ENCODE data around the gene NBR1.
"Not testable (repeated sequence)": the region's sequence is repeated elsewhere in the genome, so short reads cannot be mapped to it uniquely, and the experiment has no call there.

The NBR1 gene

DNA sequence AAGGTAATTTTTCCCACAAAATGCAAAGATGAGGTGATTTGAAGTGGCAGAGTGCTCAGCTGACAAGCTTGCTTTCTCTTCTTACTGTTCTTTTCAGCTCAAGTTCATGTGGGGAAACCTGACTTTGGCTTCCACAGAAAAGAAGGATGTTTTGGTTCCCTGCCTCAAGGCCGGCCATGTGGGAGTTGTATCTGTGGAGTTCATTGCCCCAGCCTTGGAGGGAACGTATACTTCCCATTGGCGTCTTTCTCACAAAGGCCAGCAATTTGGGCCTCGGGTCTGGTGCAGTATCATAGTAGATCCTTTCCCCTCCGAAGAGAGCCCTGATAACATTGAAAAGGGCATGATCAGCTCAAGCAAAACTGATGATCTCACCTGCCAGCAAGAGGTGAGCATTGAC is 22.2 kb downstream of the NBR1 start:
- H3K9ac ChIP-seq (ENCODE audit: low read length) = no peak overlapping the region
- H3K27me3 ChIP-seq (ENCODE audit: control insufficient read depth, insufficient read depth, low read length) = no peaks in the 10 kb centered on the region
- no peaks in the 10 kb centered on the region for H3K4me1 ChIP-seq (ENCODE audit: control insufficient read depth, insufficient read depth, low read length)
- H3K9me3 ChIP-seq (ENCODE audit: control insufficient read depth, insufficient read depth, low read depth, low read length) = no peaks in the 10 kb centered on the region
- H3K36me3 ChIP-seq (ENCODE audit: control insufficient read depth, insufficient read depth, low read length) = peaks cover 76% of the 10 kb centered on the region
- no peak overlapping the region for H3K4me3 ChIP-seq (ENCODE audit: low read depth, low read length)
- no peak overlapping the region for H3K27ac ChIP-seq (ENCODE audit: low read depth, low read length)

DNA sequence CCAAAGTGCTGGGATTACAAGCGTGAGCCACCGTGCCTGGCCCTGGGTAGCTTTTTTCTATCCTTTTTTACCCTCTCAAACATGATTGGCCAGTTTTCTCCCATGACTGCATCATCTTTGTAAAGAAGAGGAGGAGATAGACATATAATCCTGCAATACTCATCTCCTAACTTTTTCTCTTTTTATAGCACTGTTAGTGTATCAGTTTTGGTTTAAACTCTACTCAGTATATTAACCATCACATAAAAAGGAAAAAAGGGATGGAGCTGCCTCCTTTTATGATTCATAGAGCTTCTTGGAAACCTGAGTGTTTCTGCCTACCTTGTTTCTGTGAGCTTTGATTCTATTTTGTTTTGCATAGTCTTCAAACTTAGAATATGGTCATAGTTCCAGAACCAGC is 28.6 kb downstream of the NBR1 start:
- Histone ChIP-seq H3K4me1 (ENCODE audit: control insufficient read depth, insufficient read depth, low read length) (no peaks in the 10 kb centered on the region), H3K9ac (ENCODE audit: low read length) (no peak overlapping the region), H3K9me3 (ENCODE audit: control insufficient read depth, insufficient read depth, low read depth, low read length) (no peaks in the 10 kb centered on the region), H3K27ac (ENCODE audit: low read depth, low read length) (no peak overlapping the region), H3K36me3 (ENCODE audit: control insufficient read depth, insufficient read depth, low read length) (peaks cover 76% of the 10 kb centered on the region), H3K27me3 (ENCODE audit: control insufficient read depth, insufficient read depth, low read length) (no peaks in the 10 kb centered on the region), H3K4me3 (ENCODE audit: low read depth, low read length) (no peak overlapping the region)

DNA sequence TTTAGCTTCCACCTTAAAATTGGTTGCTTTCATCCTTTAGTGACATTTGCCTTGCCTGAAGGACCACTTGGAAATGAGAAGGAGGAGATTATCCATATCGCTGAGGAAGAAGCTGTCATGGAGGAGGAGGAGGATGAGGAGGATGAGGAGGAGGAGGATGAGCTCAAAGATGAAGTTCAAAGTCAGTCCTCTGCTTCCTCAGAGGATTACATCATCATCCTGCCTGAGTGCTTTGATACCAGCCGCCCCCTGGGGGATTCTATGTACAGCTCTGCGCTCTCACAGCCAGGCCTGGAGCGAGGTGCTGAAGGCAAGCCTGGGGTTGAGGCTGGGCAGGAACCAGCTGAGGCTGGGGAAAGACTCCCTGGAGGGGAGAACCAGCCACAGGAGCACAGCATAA is 29.1 kb downstream of the NBR1 start:
- H3K36me3 ChIP-seq (ENCODE audit: control insufficient read depth, insufficient read depth, low read length) = peaks cover 74% of the 10 kb centered on the region
- H3K9me3 ChIP-seq (ENCODE audit: control insufficient read depth, insufficient read depth, low read depth, low read length) = no peaks in the 10 kb centered on the region
- H3K4me1 ChIP-seq (ENCODE audit: control insufficient read depth, insufficient read depth, low read length) = no peaks in the 10 kb centered on the region
- H3K4me3 ChIP-seq (ENCODE audit: low read depth, low read length) = no peak overlapping the region
- no peak overlapping the region for H3K9ac ChIP-seq (ENCODE audit: low read length)
- H3K27ac ChIP-seq (ENCODE audit: low read depth, low read length) = no peak overlapping the region
- H3K27me3 ChIP-seq (ENCODE audit: control insufficient read depth, insufficient read depth, low read length) = no peaks in the 10 kb centered on the region

DNA sequence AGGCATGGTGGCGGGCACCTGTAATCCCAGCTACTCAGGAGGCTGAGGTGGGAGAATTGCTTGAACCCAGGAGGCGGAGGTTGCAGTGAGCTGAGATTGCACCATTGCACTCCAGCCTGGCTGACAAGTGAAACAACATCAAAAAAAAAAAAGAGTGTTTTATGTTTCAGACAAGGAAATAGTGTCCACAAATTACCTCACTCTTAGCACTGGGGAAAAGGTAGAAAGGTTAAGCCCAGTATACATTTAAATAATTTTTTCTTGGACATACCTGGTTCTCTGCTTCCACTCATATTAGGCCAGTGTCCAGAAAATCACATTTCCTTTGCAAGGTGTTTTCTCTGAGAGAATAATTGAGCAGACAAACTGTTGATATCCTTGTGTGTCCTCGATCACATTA is 32.0 kb downstream of the NBR1 start:
- H3K9me3 ChIP-seq (ENCODE audit: control insufficient read depth, insufficient read depth, low read depth, low read length); H3K4me3 ChIP-seq (ENCODE audit: low read depth, low read length); H3K27me3 ChIP-seq (ENCODE audit: control insufficient read depth, insufficient read depth, low read length); H3K9ac ChIP-seq (ENCODE audit: low read length); H3K4me1 ChIP-seq (ENCODE audit: control insufficient read depth, insufficient read depth, low read length); H3K27ac ChIP-seq (ENCODE audit: low read depth, low read length): not testable (repeated sequence)
- peaks cover 57% of the 10 kb centered on the region for H3K36me3 ChIP-seq (ENCODE audit: control insufficient read depth, insufficient read depth, low read length)

DNA sequence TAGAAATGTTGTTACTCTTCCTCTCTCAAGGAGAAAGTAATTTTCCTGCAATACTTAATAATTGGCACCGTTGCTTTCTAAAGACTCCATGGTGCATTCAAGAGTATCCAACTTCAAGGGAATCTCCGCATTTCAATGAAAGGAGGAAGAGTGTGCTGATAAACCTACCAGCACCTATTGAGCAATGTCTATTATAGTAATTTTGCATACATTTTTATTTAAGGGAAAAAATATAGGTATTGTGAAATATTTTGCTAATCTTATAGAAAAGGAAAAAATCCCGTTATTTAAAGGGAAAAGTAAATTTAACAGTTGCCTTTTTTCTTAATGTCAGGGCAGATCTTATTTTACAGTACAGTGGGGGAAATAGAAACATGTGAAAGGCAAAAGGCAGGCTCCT is 39.6 kb downstream of the NBR1 start:
- no peaks in the 10 kb centered on the region for H3K27me3 ChIP-seq (ENCODE audit: control insufficient read depth, insufficient read depth, low read length)
- H3K27ac ChIP-seq (ENCODE audit: low read depth, low read length) = no peak overlapping the region
- H3K9me3 ChIP-seq (ENCODE audit: control insufficient read depth, insufficient read depth, low read depth, low read length) = no peaks in the 10 kb centered on the region
- H3K9ac ChIP-seq (ENCODE audit: low read length) = no peak overlapping the region
- H3K4me1 ChIP-seq (ENCODE audit: control insufficient read depth, insufficient read depth, low read length) = peaks cover 15% of the 10 kb centered on the region
- peaks cover 6% of the 10 kb centered on the region; the same call in 1 of the 2 replicates for H3K36me3 ChIP-seq (ENCODE audit: control insufficient read depth, insufficient read depth, low read length)
- H3K4me3 ChIP-seq (ENCODE audit: low read depth, low read length) = no peak overlapping the region

DNA sequence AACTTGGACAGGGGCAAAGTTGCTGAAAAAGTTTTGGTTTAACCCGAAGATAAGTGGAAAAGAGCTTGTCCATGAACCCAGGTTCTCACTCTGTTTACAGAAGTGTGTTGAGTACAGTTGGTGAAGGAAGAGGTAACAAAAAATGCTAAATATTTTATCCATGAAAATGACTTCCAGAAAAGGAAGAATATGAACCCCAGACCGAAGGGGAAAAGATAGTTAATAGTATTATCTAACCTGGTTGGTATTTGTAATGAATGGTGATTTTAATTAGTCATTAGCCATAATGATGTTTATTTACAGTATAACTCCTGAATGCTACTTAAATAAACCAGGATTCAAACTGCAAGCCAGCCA is 40.1 kb downstream of the NBR1 start:
- Histone ChIP-seq H3K9me3 (ENCODE audit: control insufficient read depth, insufficient read depth, low read depth, low read length) (no peaks in the 10 kb centered on the region), H3K4me3 (ENCODE audit: low read depth, low read length) (peak overlapping the region; percentile 75), H3K27ac (ENCODE audit: low read depth, low read length) (peak overlapping the region; percentile 15; the same call in 1 of the 2 replicates), H3K4me1 (ENCODE audit: control insufficient read depth, insufficient read depth, low read length) (peaks cover 15% of the 10 kb centered on the region), H3K36me3 (ENCODE audit: control insufficient read depth, insufficient read depth, low read length) (peaks cover 11% of the 10 kb centered on the region), H3K27me3 (ENCODE audit: control insufficient read depth, insufficient read depth, low read length) (no peaks in the 10 kb centered on the region), H3K9ac (ENCODE audit: low read length) (peak overlapping the region; percentile 63)

DNA sequence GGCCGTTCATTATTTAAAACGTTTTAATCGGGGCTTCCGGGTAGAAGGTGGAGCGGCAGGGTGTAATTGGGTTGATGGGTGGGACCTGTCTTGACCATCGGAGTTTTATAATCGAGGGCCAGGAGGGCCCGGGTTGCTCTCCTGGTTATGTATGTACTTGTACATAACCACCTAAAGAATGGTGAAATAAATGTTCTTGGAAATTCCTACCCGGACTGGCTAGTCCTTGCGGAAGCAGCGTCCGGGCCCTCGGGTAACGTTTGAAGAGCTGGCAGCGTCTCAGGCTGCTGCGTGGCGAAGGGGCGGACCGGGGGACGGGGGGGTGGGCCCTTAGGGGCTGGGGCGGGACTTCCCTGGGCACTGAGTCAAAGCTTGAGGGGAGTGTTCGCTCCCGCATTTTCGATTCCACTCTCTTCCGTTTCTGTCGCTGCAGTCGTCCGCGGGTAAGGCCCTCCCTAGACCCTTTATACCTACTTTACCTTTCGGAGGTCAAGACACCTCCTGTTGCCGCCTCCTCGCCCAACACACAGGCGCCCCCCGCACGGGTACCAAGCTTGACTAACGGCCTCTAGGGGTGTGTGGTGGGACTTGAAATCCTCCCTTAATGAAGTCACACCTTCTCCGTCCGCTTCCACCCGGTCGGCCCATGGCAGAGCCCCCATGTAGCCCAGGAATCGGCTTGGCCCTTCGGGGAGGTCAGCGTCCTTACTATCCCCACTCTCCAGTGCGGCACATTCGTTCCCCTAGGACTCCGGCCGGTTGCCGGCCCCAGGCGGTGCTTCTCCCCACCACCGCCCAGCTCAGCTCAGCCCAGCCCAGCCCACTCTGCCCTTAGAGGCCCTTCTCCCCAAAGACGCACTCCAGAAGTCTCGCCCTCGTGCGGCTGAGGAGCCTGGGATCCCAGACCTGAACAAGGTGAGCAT is 40.7 kb downstream of the NBR1 start, which contains the start of gene TMEM106A:
TMEM106A (plus strand) TSS at position 396 of the 923 bp plus-strand sequence. CDS start 1,167 bp downstream, outside the sequence.
- H3K27me3 ChIP-seq (ENCODE audit: control insufficient read depth, insufficient read depth, low read length) = no peaks in the 10 kb centered on the region

DNA sequence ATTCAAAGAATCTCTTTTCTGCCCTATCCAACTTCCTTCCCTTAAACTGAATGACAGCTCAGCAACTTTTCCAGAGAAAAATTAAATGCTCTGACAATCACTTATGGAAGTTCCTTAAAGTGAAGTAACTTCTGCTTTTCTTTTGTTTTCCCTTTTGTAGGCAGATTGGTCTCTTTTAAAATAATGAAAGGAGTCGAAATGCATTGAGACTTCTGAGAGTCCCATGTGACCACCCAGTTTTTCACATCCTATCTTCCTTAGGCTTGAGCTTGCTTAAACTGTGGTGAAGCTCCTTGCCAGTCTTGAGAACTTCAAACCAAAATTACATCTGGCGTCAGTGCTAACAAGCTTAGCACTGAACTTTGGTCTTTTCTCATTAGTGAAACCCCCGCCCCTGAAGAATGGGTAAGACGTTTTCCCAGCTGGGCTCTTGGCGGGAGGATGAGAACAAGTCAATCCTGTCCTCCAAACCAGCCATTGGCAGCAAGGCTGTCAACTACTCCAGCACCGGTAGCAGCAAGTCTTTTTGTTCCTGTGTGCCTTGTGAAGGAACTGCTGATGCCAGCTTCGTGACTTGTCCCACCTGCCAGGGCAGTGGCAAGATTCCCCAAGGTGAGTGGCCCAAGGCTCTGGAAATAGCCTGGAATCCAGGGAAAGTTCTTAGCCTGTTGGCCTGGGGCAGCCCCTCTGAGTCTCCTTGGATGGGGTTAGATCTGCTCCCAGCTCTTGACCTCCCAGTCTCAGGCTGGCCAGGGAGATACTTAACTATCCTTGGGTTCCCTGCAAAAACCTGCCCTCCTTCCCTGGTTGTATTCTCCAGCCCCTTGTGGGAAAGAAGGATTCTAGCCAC is 41.9 kb downstream of the NBR1 start:
- Histone ChIP-seq H3K4me1 (ENCODE audit: control insufficient read depth, insufficient read depth, low read length) (peaks cover 15% of the 10 kb centered on the region), H3K36me3 (ENCODE audit: control insufficient read depth, insufficient read depth, low read length) (peaks cover 23% of the 10 kb centered on the region), H3K9ac (ENCODE audit: low read length) (no peak overlapping the region), H3K27ac (ENCODE audit: low read depth, low read length) (no peak overlapping the region), H3K9me3 (ENCODE audit: control insufficient read depth, insufficient read depth, low read depth, low read length) (no peaks in the 10 kb centered on the region), H3K27me3 (ENCODE audit: control insufficient read depth, insufficient read depth, low read length) (no peaks in the 10 kb centered on the region), H3K4me3 (ENCODE audit: low read depth, low read length) (peak overlapping the region; percentile 75)

More for the DNA sequence above, 40.7 kb downstream of the NBR1 start, which contains the start of gene TMEM106A:
- Histone ChIP-seq H3K36me3 (ENCODE audit: control insufficient read depth, insufficient read depth, low read length) (peaks cover 18% of the 10 kb centered on the region), H3K9me3 (ENCODE audit: control insufficient read depth, insufficient read depth, low read depth, low read length) (no peaks in the 10 kb centered on the region), H3K4me1 (ENCODE audit: control insufficient read depth, insufficient read depth, low read length) (peaks cover 15% of the 10 kb centered on the region), H3K4me3 (ENCODE audit: low read depth, low read length) (peak within 1 kb of the TSS; percentile 75), H3K9ac (ENCODE audit: low read length) (peak within 1 kb of the TSS; percentile 72), H3K27ac (ENCODE audit: low read depth, low read length) (peak within 1 kb of the TSS; percentile 15; the same call in 1 of the 2 replicates)

DNA sequence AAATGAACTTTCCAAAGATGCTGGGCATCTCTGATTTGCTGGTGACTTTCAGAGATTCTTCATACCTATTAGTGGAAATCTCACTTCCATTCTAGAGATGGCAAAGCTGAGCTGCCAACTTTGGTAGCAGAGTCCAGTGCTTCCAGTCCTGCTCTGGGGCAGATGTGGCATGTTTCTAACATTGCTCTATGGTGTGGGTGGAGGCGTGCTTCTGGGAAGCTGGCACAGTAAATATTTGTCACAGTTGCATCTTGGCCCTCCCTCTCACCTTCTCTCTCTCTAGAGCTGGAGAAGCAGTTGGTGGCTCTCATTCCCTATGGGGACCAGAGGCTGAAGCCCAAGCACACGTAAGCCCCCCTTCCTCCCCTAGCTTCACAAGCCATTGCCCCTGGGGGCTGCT is 42.5 kb downstream of the NBR1 start:
- H3K9me3 ChIP-seq (ENCODE audit: control insufficient read depth, insufficient read depth, low read depth, low read length) = no peaks in the 10 kb centered on the region
- H3K4me3 ChIP-seq (ENCODE audit: low read depth, low read length) = no peak overlapping the region
- H3K27ac ChIP-seq (ENCODE audit: low read depth, low read length) = no peak overlapping the region
- H3K36me3 ChIP-seq (ENCODE audit: control insufficient read depth, insufficient read depth, low read length) = peaks cover 18% of the 10 kb centered on the region
- no peak overlapping the region for H3K9ac ChIP-seq (ENCODE audit: low read length)
- H3K4me1 ChIP-seq (ENCODE audit: control insufficient read depth, insufficient read depth, low read length) = peaks cover 15% of the 10 kb centered on the region
- H3K27me3 ChIP-seq (ENCODE audit: control insufficient read depth, insufficient read depth, low read length) = no peaks in the 10 kb centered on the region

DNA sequence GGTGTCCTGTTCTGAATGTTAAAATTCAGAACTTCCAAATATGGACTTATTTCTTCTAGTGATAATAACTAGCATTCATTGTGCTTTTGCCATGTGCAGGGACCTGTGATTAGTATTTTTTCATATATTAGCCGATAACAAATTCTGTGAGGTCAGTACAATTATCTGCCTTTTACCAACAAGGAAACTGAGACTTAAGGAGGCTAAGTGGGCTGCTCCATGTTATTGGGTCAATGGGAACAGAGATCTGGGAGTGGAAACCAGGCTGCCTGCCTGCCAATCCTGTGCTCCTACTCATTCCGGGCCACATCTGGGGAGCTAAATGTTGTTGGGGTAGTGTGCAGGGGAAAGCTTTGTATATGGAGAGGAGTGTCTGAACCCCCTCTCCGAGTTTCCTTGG is 44.3 kb downstream of the NBR1 start:
- Histone ChIP-seq H3K27ac (ENCODE audit: low read depth, low read length) (no peak overlapping the region), H3K4me3 (ENCODE audit: low read depth, low read length) (no peak overlapping the region), H3K4me1 (ENCODE audit: control insufficient read depth, insufficient read depth, low read length) (peaks cover 15% of the 10 kb centered on the region), H3K27me3 (ENCODE audit: control insufficient read depth, insufficient read depth, low read length) (no peaks in the 10 kb centered on the region), H3K9ac (ENCODE audit: low read length) (no peak overlapping the region), H3K9me3 (ENCODE audit: control insufficient read depth, insufficient read depth, low read depth, low read length) (no peaks in the 10 kb centered on the region), H3K36me3 (ENCODE audit: control insufficient read depth, insufficient read depth, low read length) (peaks cover 18% of the 10 kb centered on the region)

DNA sequence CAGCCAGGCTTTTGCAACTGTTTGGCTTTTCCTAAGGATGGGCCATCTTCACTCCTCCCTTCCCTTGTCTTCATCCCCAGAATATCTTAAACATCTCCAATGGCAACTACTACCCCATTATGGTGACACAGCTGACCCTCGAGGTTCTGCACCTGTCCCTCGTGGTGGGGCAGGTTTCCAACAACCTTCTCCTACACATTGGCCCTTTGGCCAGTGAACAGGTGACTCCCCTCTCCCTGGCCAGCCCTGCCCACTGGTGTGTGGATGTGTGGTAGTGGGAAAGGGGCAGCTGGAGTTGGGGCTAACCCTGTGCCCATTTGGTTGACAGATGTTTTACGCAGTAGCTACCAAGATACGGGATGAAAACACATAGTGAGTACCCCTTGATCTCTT is 45.4 kb downstream of the NBR1 start:
- H3K9me3 ChIP-seq (ENCODE audit: control insufficient read depth, insufficient read depth, low read depth, low read length) = no peaks in the 10 kb centered on the region
- peaks cover 9% of the 10 kb centered on the region; the same call in 1 of the 2 replicates for H3K4me1 ChIP-seq (ENCODE audit: control insufficient read depth, insufficient read depth, low read length)
- H3K27me3 ChIP-seq (ENCODE audit: control insufficient read depth, insufficient read depth, low read length) = no peaks in the 10 kb centered on the region
- H3K9ac ChIP-seq (ENCODE audit: low read length) = no peak overlapping the region
- no peak overlapping the region for H3K4me3 ChIP-seq (ENCODE audit: low read depth, low read length)
- peaks cover 18% of the 10 kb centered on the region for H3K36me3 ChIP-seq (ENCODE audit: control insufficient read depth, insufficient read depth, low read length)
- H3K27ac ChIP-seq (ENCODE audit: low read depth, low read length) = no peak overlapping the region

Measured in HUES6 (cell line).